OCI-LY1 (cell line): Measurements from ENCODE around the gene MCC.

Source experiments
- CTCF ChIP-seq: fragments of 200-600 bp; sonication (generic), shearing (Covaris generic); IDR thresholded peaks from 2 replicates; pipeline ENCODE4 v1.5.1; 2017; ENCODE audit warnings: mild to moderate bottlenecking, antibody characterized with exemption, low read length, moderate library complexity, mixed read lengths
- EZH2 ChIP-seq: fragments of 200-600 bp; sonication (generic), shearing (Covaris generic); IDR thresholded peaks from 2 replicates; pipeline ENCODE4 v1.8.0; 2017; ENCODE audit warnings: borderline replicate concordance, mixed run types, mild to moderate bottlenecking, antibody characterized with exemption, low read length, moderate library complexity, mixed read lengths

GRCh38 chr5:113394658-113395057 lies 93.6 kb downstream of the MCC start:
- TF ChIP-seq CTCF (no peak), EZH2 (no peak)
